KMS-11 (cell line): ENCODE measurements around the gene AP2A2.

Experiments
- H2AFZ ChIP-seq: fragments of 200-600 bp; sonication (generic); 2 replicates; pipeline ENCODE4 v1.6.1; 2016; ENCODE audit warnings: antibody characterized with exemption, mixed run types, low read depth
- H3K27ac ChIP-seq: fragments of 200-600 bp; sonication (generic); 2 replicates; pipeline ENCODE4 v1.6.1; 2016; ENCODE audit warnings: mild to moderate bottlenecking, mixed run types
- H3K27me3 ChIP-seq: fragments of 200-600 bp; sonication (generic); 2 replicates; pipeline ENCODE4 v1.6.1; 2017; ENCODE audit warnings: mild to moderate bottlenecking, low read depth, mixed run types, moderate library complexity; ENCODE audit not compliant: insufficient read depth
- H3K36me3 ChIP-seq: fragments of 200-600 bp; sonication (generic); 2 replicates; pipeline ENCODE4 v1.6.1; 2017; ENCODE audit warnings: mild to moderate bottlenecking, mixed run types; ENCODE audit not compliant: insufficient read depth
- H3K4me1 ChIP-seq: fragments of 200-600 bp; sonication (generic); 2 replicates; pipeline ENCODE4 v1.6.1; 2016; ENCODE audit warnings: mild to moderate bottlenecking, low read depth, mixed run types; ENCODE audit not compliant: poor library complexity, severe bottlenecking
- H3K4me2 ChIP-seq: fragments of 200-600 bp; sonication (generic); 2 replicates; pipeline ENCODE4 v1.7.0; 2016; ENCODE audit warnings: mild to moderate bottlenecking, mixed run types
- H3K4me3 ChIP-seq: fragments of 200-600 bp; sonication (generic); IDR thresholded peaks from 2 replicates; pipeline ENCODE4 v1.6.1; 2017; ENCODE audit warnings: low read depth, low read length, mixed read lengths; ENCODE audit not compliant: insufficient read depth
- H3K79me2 ChIP-seq: fragments of 200-600 bp; sonication (generic); 2 replicates; pipeline ENCODE4 v1.6.1; 2016; ENCODE audit warnings: low read depth, mixed run types; ENCODE audit not compliant: insufficient read depth
- H3K9ac ChIP-seq: fragments of 200-600 bp; sonication (generic); 2 replicates; pipeline ENCODE4 v1.6.1; 2016; ENCODE audit warnings: mild to moderate bottlenecking, mixed run types
- H4K20me1 ChIP-seq: fragments of 200-600 bp; sonication (generic); 2 replicates; pipeline ENCODE4 v1.6.1; 2016; ENCODE audit warnings: mild to moderate bottlenecking, mixed run types; ENCODE audit not compliant: insufficient read depth
- TF ChIP-seq, protein P1 (sequence below): fragments of 200-600 bp; sonication (generic); conservative IDR thresholded peaks from 2 replicates; pipeline ENCODE4 v1.6.1; 2017; ENCODE audit warnings: low read depth, mild to moderate bottlenecking, antibody characterized with exemption, low read length, moderate library complexity, mixed read lengths

The AP2A2 gene

GRCh38 chr11:1052133-1053011 is 126.7 kb downstream of the AP2A2 start:
- H2AFZ ChIP-seq: no peak overlapping the region
- H3K4me3 ChIP-seq: no peak overlapping the region
- H3K27me3 ChIP-seq: peaks cover 92% of the 10 kb centered on the region
- H3K4me2 ChIP-seq: no peak overlapping the region
- TF ChIP-seq, protein P1, sequence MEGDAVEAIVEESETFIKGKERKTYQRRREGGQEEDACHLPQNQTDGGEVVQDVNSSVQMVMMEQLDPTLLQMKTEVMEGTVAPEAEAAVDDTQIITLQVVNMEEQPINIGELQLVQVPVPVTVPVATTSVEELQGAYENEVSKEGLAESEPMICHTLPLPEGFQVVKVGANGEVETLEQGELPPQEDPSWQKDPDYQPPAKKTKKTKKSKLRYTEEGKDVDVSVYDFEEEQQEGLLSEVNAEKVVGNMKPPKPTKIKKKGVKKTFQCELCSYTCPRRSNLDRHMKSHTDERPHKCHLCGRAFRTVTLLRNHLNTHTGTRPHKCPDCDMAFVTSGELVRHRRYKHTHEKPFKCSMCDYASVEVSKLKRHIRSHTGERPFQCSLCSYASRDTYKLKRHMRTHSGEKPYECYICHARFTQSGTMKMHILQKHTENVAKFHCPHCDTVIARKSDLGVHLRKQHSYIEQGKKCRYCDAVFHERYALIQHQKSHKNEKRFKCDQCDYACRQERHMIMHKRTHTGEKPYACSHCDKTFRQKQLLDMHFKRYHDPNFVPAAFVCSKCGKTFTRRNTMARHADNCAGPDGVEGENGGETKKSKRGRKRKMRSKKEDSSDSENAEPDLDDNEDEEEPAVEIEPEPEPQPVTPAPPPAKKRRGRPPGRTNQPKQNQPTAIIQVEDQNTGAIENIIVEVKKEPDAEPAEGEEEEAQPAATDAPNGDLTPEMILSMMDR: no peak
- H3K27ac ChIP-seq: no peak overlapping the region
- H3K9ac ChIP-seq: no peak overlapping the region
- no peaks in the 10 kb centered on the region for H4K20me1 ChIP-seq
- H3K79me2 ChIP-seq: no peaks in the 10 kb centered on the region
- H3K36me3 ChIP-seq: no peaks in the 10 kb centered on the region
- no peaks in the 10 kb centered on the region for H3K4me1 ChIP-seq

- no peaks in the 10 kb centered on the region for H3K79me2 ChIP-seq
- no peaks in the 10 kb centered on the region for H4K20me1 ChIP-seq
- no peak overlapping the region for H3K4me2 ChIP-seq
- H3K36me3 ChIP-seq: no peaks in the 10 kb centered on the region
- TF ChIP-seq, protein P1: no peak
- no peak overlapping the region for H3K27ac ChIP-seq
- no peak overlapping the region for H3K4me3 ChIP-seq
- H3K9ac ChIP-seq: no peak overlapping the region
- peaks cover 92% of the 10 kb centered on the region for H3K27me3 ChIP-seq
- no peaks in the 10 kb centered on the region for H3K4me1 ChIP-seq
- no peak overlapping the region for H2AFZ ChIP-seq
Measured at GRCh38 chr11:1053121-1053901, 127.6 kb downstream of the AP2A2 start.

- TF ChIP-seq, protein P1: no peak
- no peaks in the 10 kb centered on the region for H3K4me1 ChIP-seq
- H3K36me3 ChIP-seq: no peaks in the 10 kb centered on the region
- no peak overlapping the region for H3K4me3 ChIP-seq
- peaks cover 92% of the 10 kb centered on the region for H3K27me3 ChIP-seq
- no peak overlapping the region for H3K9ac ChIP-seq
- no peak overlapping the region for H3K27ac ChIP-seq
- no peaks in the 10 kb centered on the region for H4K20me1 ChIP-seq
- H3K79me2 ChIP-seq: no peaks in the 10 kb centered on the region
- no peak overlapping the region for H3K4me2 ChIP-seq
- no peak overlapping the region for H2AFZ ChIP-seq
Measured at GRCh38 chr11:1054143-1055108, 128.8 kb downstream of the AP2A2 start.

- H3K27me3 ChIP-seq: peaks cover 92% of the 10 kb centered on the region
- H3K4me1 ChIP-seq: no peaks in the 10 kb centered on the region
- H3K9ac ChIP-seq: no peak overlapping the region
- TF ChIP-seq, protein P1: no peak
- no peak overlapping the region for H2AFZ ChIP-seq
- H3K36me3 ChIP-seq: no peaks in the 10 kb centered on the region
- H4K20me1 ChIP-seq: no peaks in the 10 kb centered on the region
- H3K4me3 ChIP-seq: no peak overlapping the region
- no peaks in the 10 kb centered on the region for H3K79me2 ChIP-seq
- no peak overlapping the region for H3K27ac ChIP-seq
- H3K4me2 ChIP-seq: no peak overlapping the region
Measured at GRCh38 chr11:1055109-1055703, 129.5 kb downstream of the AP2A2 start.
